ENCODE measurements around the gene CARMIL1.

DNA sequence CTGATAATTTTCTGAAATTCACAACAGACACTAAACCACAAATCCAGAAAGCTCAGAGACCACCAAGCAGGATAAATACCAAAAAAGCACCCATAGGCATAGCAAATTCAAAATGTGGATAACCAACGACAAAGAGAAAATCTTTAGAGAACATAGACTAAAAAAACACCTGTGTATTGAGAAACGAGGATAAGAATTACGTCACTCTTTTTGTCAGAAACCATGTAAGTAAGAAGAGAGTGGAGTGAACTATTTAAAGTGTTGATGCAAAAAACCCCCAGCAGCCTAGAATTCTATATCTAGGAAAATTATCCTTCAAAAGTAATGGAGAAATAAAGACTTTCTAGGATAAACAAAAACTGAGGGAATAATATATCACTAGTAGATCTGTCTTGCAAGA is 245.9 kb downstream of the CARMIL1 start:
- TF ChIP-seq CTCF (IDR thresholded peaks at IDR 0.05) (no peak), POLR2A (IDR thresholded peaks at IDR 0.05) (no peak)

Data from heart left ventricle (tissue), 13 donors.